Activated CD4-positive, alpha-beta T cell treated with anti-CD3 and anti-CD28 coated beads for 36 hours (primary cell): ENCODE measurements around the gene ABCC5. TPM values are rescaled to one million over a fixed set of nuclear protein-coding genes. Genes with fewer than 3 reads are reported as not detected.

Experiments used
- ATAC-seq: fragments of 200-7000 bp; cut with Tn5 transposase; one replicate; pipeline ENCODE4 v1.10.0; 2021; ENCODE audit warnings: mild to moderate bottlenecking, moderate library complexity
- CTCF ChIA-PET: fragments of 350-600 bp; sonication (Branson Sonifier 250); formaldehyde crosslinking; loops from one replicate; lab custom pipeline; 2021; ENCODE audit warnings: antibody characterized with exemption; lab: Charles Lee
- POLR2A ChIA-PET: fragments of 350-600 bp; sonication (Branson Sonifier 250); formaldehyde crosslinking; loops from one replicate; lab custom pipeline; 2021; ENCODE audit warnings: antibody characterized with exemption, inconsistent platforms; lab: Charles Lee
- DNase-seq: peaks from one replicate; pipeline ENCODE4 v3.0.0-alpha.2; 2020
- H3K27ac Mint-ChIP-seq: one replicate; pipeline ENCODE4 v1.8.0; 2021; ENCODE audit warnings: mixed read lengths
- H3K27me3 Mint-ChIP-seq: one replicate; pipeline ENCODE4 v1.8.0; 2021; ENCODE audit warnings: mixed read lengths
- H3K36me3 Mint-ChIP-seq: one replicate; pipeline ENCODE4 v1.8.0; 2021; ENCODE audit warnings: low read depth, mixed read lengths
- H3K4me1 Mint-ChIP-seq: one replicate; pipeline ENCODE4 v1.8.0; 2021; ENCODE audit warnings: mixed read lengths
- H3K4me3 Mint-ChIP-seq: one replicate; pipeline ENCODE4 v1.8.0; 2021; ENCODE audit warnings: mild to moderate bottlenecking, moderate library complexity, mixed read lengths
- H3K9me3 Mint-ChIP-seq: one replicate; pipeline ENCODE4 v1.8.0; 2021; ENCODE audit warnings: low read depth, mixed read lengths
- intact Hi-C, 2 experiments: fragments of 100-400 bp; cut with DNase I in 1 of 2; cut with micrococcal nuclease in 1 of 2; formaldehyde crosslinking; loops; one replicate each; pipeline versions ENCODE4 v1.14.2 to v1.15.1; 2022 to 2024; cut with DNase I, micrococcal nuclease
- total RNA-seq, 2 experiments: library from RNA; stranded (reverse); gene quantifications; one replicate each; pipeline ENCODE4 v1.2.3, GENCODE V29; 2021

The ABCC5 gene
- total RNA-seq, 2 experiments from 2014 or later, result 12.5 to 15.8 TPM

DNA sequence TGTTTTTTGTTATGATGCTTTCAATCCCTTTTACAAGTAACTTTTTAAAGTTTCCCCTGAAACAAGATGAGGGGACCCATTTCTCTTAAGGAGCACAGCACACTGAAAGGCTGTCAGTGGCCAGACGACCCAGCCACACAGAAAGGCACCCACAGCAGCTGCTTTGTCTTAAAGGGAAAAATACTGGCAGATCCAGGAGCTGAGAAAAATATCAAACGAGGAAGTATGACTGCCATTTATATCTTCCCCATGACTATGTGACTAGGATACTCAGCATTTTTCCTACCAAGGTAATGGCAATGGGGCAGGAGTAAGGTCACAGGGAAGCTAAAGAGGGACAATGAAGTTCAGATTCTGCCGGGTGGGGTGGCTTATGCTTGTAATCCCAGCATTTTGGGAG lies 15.9 kb downstream of the ABCC5 start:
- H3K9me3 Mint-ChIP-seq, result no peaks in the 10 kb centered on the region
- no peak overlapping the region for H3K4me3 Mint-ChIP-seq
- peaks cover 11% of the 10 kb centered on the region for H3K4me1 Mint-ChIP-seq
- ChIA-PET POLR2A (no interaction called here), CTCF (interaction anchor here (0.6 to 0.9 kb wide), 2 partner anchors 11 to 13 kb away, joined by 3 to 4 read pairs; no protein-coding TSS in a partner anchor)
- intact Hi-C loops, result no loop called here
- ATAC-seq (no peak), DNase-seq (no peak)
- H3K36me3 Mint-ChIP-seq, result peaks cover 8% of the 10 kb centered on the region
- H3K27me3 Mint-ChIP-seq, result no peaks in the 10 kb centered on the region
- H3K27ac Mint-ChIP-seq, result no peak overlapping the region

DNA sequence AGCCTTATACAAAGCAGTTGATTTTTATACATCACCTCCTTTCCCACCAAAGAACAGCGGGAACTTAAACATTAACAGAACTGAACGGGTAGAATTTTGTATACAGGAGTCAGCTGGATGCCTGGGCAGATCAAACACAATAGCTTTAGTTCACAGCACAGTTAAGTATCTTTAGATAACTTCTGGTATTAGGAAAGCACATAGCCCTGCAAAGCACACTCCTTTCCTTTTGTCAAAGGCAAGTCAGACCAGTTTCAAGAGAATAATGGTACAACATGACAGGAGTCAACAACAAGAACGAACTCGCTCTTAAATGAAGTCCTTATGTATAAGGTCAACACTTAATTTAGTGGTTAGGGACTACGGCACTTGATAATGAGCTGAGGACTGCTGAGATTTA lies 26.3 kb downstream of the ABCC5 start:
- no peak for ATAC-seq
- DNase-seq, result no peak
- no peak overlapping the region for H3K27ac Mint-ChIP-seq
- ChIA-PET CTCF (interaction anchor here (0.6 to 1.2 kb wide), 4 partner anchors 9 to 237 kb away, joined by 4 to 5 read pairs (median 4); no protein-coding TSS in a partner anchor), POLR2A (interaction anchor here (0.6 kb wide), 1 partner anchor 247 kb away, joined by 3 read pairs; no protein-coding TSS in a partner anchor)
- no peak overlapping the region for H3K4me3 Mint-ChIP-seq
- intact Hi-C loops, result no loop called here
- no peaks in the 10 kb centered on the region for H3K9me3 Mint-ChIP-seq
- no peaks in the 10 kb centered on the region for H3K27me3 Mint-ChIP-seq
- H3K36me3 Mint-ChIP-seq, result peaks cover 16% of the 10 kb centered on the region
- no peaks in the 10 kb centered on the region for H3K4me1 Mint-ChIP-seq

DNA sequence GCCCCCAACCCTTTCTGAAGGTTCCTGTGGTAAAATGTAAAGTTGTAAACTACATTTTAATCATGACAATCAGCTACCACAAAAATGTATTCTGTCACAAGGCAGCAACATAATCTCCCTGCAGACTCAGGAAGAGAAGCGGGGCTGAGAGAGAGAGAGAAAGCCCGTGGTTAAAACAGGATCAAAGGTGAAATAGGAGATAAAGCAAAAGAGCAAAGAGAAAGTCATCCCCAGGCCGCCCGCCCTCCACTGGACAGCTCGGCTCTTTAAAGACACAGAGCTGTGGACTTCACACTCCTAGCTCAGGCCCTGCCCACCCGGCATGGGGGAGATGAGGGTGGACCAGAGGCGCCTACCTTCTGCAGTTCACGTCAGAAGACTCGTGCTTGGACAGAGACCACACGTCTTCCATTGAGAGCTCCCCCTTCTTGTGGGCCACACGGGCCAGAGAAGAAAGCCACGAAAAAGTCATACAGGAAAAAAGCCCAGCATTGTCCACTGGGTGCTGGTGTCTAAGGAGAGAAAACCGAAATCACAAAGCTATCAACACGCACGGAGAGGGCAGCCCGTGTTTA lies 29.4 kb downstream of the ABCC5 start:
- ChIA-PET CTCF (interaction anchor here (1.1 to 2.0 kb wide), 3 partner anchors 10 to 91 kb away, joined by 3 to 5 read pairs (median 3); partner anchors contain the start of gene ABCC5), POLR2A (no interaction called here)
- Mint-ChIP-seq H3K27ac (no peak overlapping the region), H3K27me3 (no peaks in the 10 kb centered on the region), H3K4me3 (no peak overlapping the region), H3K9me3 (no peaks in the 10 kb centered on the region), H3K4me1 (no peaks in the 10 kb centered on the region), H3K36me3 (peaks cover 16% of the 10 kb centered on the region)
- intact Hi-C loops, result no loop called here
- DNase-seq (no peak), ATAC-seq (no peak)

DNA sequence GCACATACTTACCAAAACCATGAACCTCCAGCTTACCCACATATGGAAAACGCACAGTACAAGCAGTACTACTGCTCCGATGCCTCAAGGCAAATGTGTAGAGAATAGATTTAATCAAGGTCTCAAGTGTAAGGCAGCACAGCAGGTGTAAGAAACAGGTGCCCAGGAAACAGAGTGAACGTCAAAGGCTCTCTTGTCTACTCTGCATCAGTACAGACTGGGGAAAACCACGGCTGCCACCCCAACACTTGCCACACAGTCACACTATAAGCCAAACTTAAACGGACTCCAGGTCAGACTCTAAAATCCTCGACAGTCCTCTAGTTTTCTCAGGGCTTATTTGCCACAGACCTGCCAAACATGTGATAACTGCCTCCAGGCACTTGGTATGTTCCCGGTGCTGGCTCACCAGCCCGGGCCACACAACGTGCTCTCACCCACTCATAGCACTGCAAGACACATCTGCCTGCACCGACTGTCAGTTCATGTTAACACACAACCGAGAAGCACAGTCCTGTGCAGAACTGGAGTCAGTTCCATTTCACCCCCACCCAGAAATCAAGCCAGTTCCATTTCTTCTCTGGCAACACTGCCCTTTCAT lies 30.6 kb downstream of the ABCC5 start:
- H3K36me3 Mint-ChIP-seq, result peaks cover 16% of the 10 kb centered on the region
- ChIA-PET POLR2A (no interaction called here), CTCF (interaction anchor here (2.0 kb wide), 1 partner anchor 90 kb away, joined by 5 read pairs; no protein-coding TSS in a partner anchor)
- H3K4me3 Mint-ChIP-seq, result no peak overlapping the region
- H3K27ac Mint-ChIP-seq, result no peak overlapping the region
- H3K4me1 Mint-ChIP-seq, result no peaks in the 10 kb centered on the region
- ATAC-seq (no peak), DNase-seq (no peak)
- H3K9me3 Mint-ChIP-seq, result no peaks in the 10 kb centered on the region
- H3K27me3 Mint-ChIP-seq, result no peaks in the 10 kb centered on the region
- intact Hi-C loops, result no loop called here

DNA sequence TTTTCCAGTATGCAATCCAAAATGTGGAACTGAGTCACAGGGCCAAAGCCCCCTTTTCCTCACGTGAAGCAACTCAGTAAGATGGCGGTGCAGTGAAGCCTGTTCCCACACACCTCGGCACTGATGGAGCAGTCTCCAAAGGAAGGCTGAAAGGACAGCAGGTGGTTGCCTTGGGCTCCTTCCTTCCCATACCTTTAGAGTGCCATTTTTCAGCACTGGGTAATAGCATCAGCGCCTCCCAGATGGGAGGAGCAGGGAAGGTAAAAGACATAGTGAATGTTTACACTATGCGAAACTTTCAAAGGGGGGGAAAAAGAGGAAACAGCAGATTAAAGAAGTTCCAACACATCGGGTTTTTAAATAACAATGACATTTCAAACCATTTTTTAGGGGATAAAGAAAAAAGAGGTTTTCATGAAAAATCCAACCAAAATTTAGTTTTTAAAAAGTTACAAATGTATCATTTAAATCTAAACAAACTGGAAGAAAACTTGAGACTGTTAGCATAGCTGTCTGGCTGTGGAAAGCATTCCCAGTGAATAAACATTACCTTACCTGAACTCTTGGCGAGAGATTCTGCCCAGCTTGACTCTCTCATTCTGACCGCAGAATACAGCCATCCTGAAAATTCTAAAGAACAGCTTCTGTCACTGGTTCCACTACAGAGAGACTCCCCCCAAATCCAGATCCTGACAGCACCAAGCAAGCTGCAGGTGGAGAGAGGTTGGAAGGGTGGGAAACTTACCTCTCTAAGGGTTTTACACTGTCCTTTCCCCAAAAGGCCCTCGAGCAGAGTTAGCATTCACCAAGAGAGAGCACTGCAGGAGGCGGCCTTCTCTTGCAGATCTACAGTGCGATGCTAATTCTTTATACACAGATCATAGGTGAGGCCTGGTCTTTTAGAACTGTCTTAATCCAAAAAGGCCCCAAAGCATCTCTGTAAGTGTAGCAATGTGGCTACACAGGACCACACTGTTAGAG lies 32.6 kb downstream of the ABCC5 start:
- DNase-seq (no peak), ATAC-seq (no peak)
- ChIA-PET POLR2A (no interaction called here), CTCF (interaction anchor here (1.2 kb wide), 1 partner anchor 32 kb away, joined by 3 read pairs; no protein-coding TSS in a partner anchor)
- no peak overlapping the region for H3K27ac Mint-ChIP-seq
- no peak overlapping the region for H3K4me3 Mint-ChIP-seq
- peaks cover 16% of the 10 kb centered on the region for H3K36me3 Mint-ChIP-seq
- H3K4me1 Mint-ChIP-seq, result no peaks in the 10 kb centered on the region
- intact Hi-C loops, result no loop called here
- no peaks in the 10 kb centered on the region for H3K27me3 Mint-ChIP-seq
- no peaks in the 10 kb centered on the region for H3K9me3 Mint-ChIP-seq

DNA sequence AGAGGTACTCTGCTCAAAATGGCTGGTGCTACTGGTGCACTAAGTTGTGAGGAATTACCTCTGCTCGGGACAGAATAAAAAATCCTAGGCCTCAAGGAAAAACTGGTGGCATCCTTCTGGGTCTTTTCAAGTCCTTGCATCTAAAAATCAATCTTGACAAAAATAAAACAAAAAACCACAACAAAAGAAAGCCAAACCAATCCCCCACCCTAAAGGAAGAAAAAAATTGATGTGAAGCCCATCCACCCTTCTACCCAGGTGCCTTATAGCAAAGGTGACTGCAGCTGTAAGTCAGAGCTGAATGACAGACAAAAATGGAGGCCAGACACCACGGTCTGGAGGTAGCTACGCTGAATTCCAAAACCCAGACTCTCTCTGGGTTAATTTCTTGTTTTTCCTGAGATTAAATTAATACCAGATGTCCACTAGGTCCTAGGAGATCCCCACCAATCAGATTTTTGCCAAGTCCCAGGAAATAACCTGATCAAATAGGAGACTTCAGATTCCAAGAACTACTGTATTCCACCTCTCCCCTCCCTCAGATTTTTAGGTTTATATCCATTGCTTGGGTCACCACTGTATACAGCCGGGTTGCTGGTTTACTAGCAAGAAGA lies 33.5 kb downstream of the ABCC5 start:
- peaks cover 15% of the 10 kb centered on the region for H3K36me3 Mint-ChIP-seq
- ChIA-PET POLR2A (no interaction called here), CTCF (no interaction called here)
- no peaks in the 10 kb centered on the region for H3K9me3 Mint-ChIP-seq
- H3K4me1 Mint-ChIP-seq, result no peaks in the 10 kb centered on the region
- ATAC-seq, result no peak
- DNase-seq, result no peak
- no peak overlapping the region for H3K27ac Mint-ChIP-seq
- H3K4me3 Mint-ChIP-seq, result no peak overlapping the region
- no peaks in the 10 kb centered on the region for H3K27me3 Mint-ChIP-seq
- intact Hi-C loops, result no loop called here

DNA sequence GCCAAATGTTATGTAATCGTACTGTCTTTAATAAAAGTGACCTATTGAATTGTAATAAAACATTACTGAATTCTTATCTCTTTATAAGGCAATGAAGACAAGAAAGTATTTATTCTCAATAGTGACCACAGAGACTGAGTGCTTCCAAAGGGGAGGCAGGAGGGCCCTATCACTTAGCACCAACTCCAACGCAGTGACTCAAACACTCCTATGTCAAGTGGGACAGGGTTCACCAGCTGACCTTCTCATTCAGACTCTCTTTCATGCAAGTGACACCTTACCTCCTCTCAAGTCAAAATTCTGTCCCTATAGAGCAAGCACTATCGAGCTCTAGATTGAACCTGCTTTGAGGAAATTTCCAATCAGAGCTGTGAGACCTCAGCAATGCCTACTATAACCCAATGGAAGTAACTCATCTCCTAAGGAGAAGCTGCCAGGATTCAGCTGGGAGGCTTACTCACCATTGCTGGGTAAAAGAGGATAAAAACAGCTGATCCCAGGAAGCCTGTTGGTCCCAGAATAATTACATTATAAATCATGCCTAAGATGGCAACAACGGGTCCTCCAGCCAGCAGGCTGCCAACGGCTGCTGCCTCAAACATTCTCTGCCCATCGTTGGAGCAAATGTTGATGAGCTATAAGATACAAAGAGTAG lies 35.6 kb downstream of the ABCC5 start:
- Mint-ChIP-seq H3K9me3 (no peaks in the 10 kb centered on the region), H3K4me3 (no peak overlapping the region), H3K27me3 (no peaks in the 10 kb centered on the region), H3K36me3 (peaks cover 5% of the 10 kb centered on the region), H3K27ac (no peak overlapping the region), H3K4me1 (no peaks in the 10 kb centered on the region)
- no peak for DNase-seq
- intact Hi-C loops, result no loop called here
- ChIA-PET POLR2A (no interaction called here), CTCF (interaction anchor here (0.6 to 1.1 kb wide), 2 partner anchors 13 to 70 kb away, joined by 3 to 4 read pairs; no protein-coding TSS in a partner anchor)
- no peak for ATAC-seq

DNA sequence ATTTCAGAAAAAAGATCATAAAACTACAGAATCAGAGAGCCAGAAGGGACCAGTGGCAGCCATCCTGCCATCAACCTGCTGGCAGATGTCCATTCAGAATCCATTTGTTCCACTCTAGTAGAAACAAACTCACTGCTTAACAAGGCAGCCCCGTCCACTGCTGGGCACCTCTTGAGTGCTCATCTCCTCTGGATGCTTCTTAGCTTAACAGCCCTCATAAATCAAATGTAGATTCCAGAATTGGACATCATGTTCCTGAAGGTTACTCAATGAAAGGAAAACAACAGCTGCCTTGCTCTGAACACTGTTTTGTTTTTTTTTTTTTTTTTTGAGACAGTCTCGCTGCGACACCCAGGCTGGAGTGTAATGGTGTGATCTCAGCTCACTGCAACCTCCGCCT lies 37.3 kb downstream of the ABCC5 start:
- CTCF ChIA-PET, result no interaction called here
- Mint-ChIP-seq H3K9me3 (no peaks in the 10 kb centered on the region), H3K4me3 (no peak overlapping the region), H3K27ac (no peak overlapping the region), H3K4me1 (peaks cover 2% of the 10 kb centered on the region), H3K36me3 (peaks cover 3% of the 10 kb centered on the region), H3K27me3 (no peaks in the 10 kb centered on the region)
- ATAC-seq (no peak), DNase-seq (no peak)
- intact Hi-C loops, result no loop called here
- POLR2A ChIA-PET, result interaction anchor here (0.6 kb wide), 1 partner anchor 138 kb away, joined by 5 read pairs; no protein-coding TSS in a partner anchor

DNA sequence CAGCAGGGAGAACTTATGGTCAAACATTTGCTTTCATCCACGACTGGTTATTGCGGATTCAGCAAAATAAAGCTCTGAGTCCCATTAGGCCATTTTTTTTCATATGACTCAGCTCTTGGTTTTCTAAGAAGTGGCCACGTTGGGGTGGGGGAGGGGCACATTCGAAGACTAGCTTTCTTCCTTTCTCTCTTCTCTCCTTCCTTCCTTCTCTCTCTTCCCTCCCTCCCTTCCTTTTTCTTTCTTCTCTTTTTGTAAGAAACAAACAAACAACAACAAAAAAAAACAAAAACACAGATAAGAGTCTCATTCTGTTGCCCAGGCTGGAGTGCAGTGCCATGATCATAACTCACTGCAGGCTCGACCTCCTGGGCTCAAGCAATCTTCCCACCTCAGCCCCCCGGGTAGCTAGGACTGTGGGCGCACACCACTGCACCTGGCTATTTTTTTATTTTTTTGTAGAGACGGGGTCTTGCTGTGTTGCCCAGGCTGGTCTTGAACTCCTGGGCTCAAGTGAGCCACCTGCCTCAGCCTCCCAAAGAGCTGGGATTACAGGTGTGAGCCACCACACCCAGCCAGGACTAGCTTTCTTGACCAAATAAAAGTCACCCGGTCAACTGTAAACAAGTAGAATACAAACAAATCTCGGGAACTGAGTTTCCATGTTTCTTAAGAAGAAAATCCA lies 41.6 kb downstream of the ABCC5 start:
- no peak for ATAC-seq
- POLR2A ChIA-PET, result interaction anchor here (0.6 kb wide), 1 partner anchor 90 kb away, joined by 3 read pairs; no protein-coding TSS in a partner anchor
- CTCF ChIA-PET, result no interaction called here
- Mint-ChIP-seq H3K27ac (no peak overlapping the region), H3K4me1 (peaks cover 2% of the 10 kb centered on the region), H3K9me3 (no peaks in the 10 kb centered on the region), H3K36me3 (peaks cover 3% of the 10 kb centered on the region), H3K27me3 (no peaks in the 10 kb centered on the region), H3K4me3 (no peak overlapping the region)
- intact Hi-C loops, result no loop called here
- DNase-seq, result no peak

DNA sequence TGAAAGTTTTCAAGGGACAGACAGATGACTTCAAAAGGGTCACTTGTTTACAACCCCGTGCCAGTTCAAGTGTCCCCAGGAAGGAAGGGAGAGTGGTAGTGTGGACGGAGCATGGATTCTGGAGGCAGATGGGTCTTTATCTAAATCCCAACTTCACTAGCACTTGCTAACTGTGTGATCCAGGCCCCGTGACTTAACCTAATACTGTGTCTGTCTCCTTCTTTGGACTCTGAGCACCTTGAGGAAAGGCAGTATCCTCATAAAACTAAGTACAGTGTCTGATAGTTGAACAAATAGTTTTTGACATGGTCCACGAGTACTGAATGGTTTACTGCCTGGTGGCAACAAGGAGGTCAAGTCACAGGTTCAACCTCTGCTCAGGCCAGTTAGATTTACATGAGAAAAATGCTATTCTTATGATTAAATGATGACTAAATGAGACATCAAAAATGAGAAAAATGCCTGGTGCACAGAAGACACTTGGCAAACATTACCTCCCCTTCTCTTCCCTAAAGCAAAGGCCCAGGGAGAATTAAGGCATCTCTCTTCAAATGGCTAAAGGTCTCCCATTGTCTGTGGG lies 48.9 kb downstream of the ABCC5 start:
- intact Hi-C loops, result no loop called here

More for the DNA sequence above, 48.9 kb downstream of the ABCC5 start:
- ATAC-seq (no peak), DNase-seq (no peak)
- Mint-ChIP-seq H3K27ac (no peak overlapping the region), H3K27me3 (no peaks in the 10 kb centered on the region), H3K36me3 (peaks cover 5% of the 10 kb centered on the region), H3K4me3 (no peak overlapping the region), H3K4me1 (no peaks in the 10 kb centered on the region), H3K9me3 (no peaks in the 10 kb centered on the region)
- CTCF ChIA-PET, result no interaction called here
- POLR2A ChIA-PET, result no interaction called here
